ENCODE measurements around the gene PXDC1. TPM values are rescaled to one million over a fixed set of nuclear protein-coding genes. Genes with fewer than 3 reads are reported as not detected.

PXDC1 gene
- total RNA-seq, 6 experiments from 2014 or later: 63.1 to 97.5 (median 72.8) TPM

DNA sequence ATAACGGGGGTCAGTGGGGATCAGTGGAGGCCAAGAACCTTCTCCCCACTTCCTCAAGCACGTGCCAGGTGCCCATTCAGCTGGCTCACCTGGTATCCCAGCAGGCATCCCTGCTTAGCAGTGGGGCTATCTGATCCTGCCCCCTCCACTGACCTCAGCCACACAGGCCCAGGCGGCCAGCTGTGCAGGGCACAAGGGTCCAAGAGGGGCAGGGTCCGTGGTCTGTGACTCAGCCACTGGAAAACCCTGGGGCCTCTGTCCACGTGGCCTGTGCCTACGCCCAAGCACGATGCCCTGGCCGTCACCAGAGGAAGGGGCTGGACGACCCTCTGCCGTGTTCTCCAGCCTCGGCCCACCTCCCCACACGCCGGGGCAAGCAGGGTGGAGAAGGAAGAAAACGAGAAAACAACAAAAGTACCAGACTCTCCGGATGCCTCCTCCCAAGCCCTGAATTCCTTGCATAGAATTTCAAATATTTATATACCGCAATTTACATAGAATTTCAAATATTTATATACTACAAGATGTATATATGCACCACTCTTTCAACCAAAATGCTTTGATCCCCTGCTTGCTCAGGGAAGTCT lies 12.1 kb downstream of the PXDC1 start:
- H3K36me3 Mint-ChIP-seq (ENCODE audit: low read depth): peaks cover 42% of the 10 kb centered on the region
- no peaks in the 10 kb centered on the region for H3K9me3 Mint-ChIP-seq
- no peak overlapping the region for H3K4me3 Mint-ChIP-seq
- TF ChIP-seq, protein P1, sequence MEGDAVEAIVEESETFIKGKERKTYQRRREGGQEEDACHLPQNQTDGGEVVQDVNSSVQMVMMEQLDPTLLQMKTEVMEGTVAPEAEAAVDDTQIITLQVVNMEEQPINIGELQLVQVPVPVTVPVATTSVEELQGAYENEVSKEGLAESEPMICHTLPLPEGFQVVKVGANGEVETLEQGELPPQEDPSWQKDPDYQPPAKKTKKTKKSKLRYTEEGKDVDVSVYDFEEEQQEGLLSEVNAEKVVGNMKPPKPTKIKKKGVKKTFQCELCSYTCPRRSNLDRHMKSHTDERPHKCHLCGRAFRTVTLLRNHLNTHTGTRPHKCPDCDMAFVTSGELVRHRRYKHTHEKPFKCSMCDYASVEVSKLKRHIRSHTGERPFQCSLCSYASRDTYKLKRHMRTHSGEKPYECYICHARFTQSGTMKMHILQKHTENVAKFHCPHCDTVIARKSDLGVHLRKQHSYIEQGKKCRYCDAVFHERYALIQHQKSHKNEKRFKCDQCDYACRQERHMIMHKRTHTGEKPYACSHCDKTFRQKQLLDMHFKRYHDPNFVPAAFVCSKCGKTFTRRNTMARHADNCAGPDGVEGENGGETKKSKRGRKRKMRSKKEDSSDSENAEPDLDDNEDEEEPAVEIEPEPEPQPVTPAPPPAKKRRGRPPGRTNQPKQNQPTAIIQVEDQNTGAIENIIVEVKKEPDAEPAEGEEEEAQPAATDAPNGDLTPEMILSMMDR (IDR thresholded peaks at IDR 0.05): no peak
- peaks cover 62% of the 10 kb centered on the region for H3K4me1 Mint-ChIP-seq (ENCODE audit: low read depth)
- H3K27ac Mint-ChIP-seq: 0 out of 2 replicates have a peak overlapping the region, but pooled peaks have one; percentile 26
- DNase-seq: no peak
- peaks cover 20% of the 10 kb centered on the region for H3K27me3 Mint-ChIP-seq (ENCODE audit: insufficient read depth)

DNA sequence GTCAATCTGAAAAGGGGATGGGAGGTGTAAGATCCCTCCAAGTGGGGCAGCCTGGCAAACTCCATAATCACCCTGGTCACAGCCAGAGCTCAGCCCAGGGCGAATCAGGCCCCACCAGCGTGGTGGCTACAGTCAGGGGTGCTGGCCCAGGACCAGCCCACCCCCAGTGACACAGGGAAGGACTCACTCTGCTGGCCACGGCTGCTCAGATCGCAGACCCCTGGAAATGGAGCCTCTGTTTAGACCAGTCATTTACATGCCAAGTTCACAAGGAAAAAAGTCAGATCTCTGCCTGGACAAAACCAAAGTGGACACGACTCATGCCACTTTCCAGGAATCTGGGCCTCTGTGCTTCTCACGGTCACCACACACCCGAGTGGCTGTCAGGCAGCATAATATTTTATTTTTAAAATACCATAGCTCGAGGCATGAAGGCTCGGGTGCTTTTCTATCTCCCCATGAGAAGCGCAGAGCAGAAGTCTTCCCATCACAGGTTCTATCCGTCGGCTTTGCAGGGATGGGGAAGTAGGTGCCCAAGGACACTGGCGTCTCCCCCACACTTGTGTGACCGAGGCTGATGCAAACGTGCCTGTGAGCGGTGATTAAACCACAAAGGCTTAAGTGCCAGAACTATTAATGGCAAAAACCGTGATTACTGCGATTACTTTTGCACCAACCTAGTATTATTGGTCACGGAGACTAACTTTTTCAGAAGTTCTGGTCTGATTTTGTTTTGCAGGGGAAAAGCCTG lies 13.0 kb downstream of the PXDC1 start:
- H3K27me3 Mint-ChIP-seq (ENCODE audit: insufficient read depth): peaks cover 20% of the 10 kb centered on the region
- H3K36me3 Mint-ChIP-seq (ENCODE audit: low read depth): peaks cover 49% of the 10 kb centered on the region
- no peak overlapping the region for H3K4me3 Mint-ChIP-seq
- H3K4me1 Mint-ChIP-seq (ENCODE audit: low read depth): peaks cover 61% of the 10 kb centered on the region
- no peak for DNase-seq
- TF ChIP-seq, protein P1 (IDR thresholded peaks at IDR 0.05): no peak
- H3K27ac Mint-ChIP-seq: no peak overlapping the region
- no peaks in the 10 kb centered on the region for H3K9me3 Mint-ChIP-seq

DNA sequence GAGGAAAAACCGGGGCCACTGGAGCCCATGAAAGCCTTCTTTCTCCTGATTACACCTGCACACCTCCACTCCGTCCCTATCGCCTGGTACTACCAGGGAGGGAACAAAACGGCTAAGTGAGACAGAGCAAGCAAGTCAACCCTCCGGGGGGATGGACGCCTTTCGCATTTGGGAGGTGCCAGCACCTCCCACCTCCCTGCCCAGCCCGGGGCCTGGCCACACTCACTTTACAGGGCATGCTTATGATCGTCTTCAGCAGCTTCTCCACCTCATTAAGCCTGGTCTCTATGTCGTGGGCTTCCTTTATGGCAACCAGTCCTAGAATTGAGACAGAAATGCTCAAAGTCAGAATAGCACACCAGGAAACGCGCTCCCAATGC lies 13.7 kb downstream of the PXDC1 start:
- peaks cover 60% of the 10 kb centered on the region for H3K4me1 Mint-ChIP-seq (ENCODE audit: low read depth)
- H3K27me3 Mint-ChIP-seq (ENCODE audit: insufficient read depth): peaks cover 18% of the 10 kb centered on the region
- H3K27ac Mint-ChIP-seq: no peak overlapping the region
- H3K36me3 Mint-ChIP-seq (ENCODE audit: low read depth): peaks cover 49% of the 10 kb centered on the region
- TF ChIP-seq, protein P1 (IDR thresholded peaks at IDR 0.05): no peak
- H3K4me3 Mint-ChIP-seq: no peak overlapping the region
- DNase-seq: no peak
- no peaks in the 10 kb centered on the region for H3K9me3 Mint-ChIP-seq

DNA sequence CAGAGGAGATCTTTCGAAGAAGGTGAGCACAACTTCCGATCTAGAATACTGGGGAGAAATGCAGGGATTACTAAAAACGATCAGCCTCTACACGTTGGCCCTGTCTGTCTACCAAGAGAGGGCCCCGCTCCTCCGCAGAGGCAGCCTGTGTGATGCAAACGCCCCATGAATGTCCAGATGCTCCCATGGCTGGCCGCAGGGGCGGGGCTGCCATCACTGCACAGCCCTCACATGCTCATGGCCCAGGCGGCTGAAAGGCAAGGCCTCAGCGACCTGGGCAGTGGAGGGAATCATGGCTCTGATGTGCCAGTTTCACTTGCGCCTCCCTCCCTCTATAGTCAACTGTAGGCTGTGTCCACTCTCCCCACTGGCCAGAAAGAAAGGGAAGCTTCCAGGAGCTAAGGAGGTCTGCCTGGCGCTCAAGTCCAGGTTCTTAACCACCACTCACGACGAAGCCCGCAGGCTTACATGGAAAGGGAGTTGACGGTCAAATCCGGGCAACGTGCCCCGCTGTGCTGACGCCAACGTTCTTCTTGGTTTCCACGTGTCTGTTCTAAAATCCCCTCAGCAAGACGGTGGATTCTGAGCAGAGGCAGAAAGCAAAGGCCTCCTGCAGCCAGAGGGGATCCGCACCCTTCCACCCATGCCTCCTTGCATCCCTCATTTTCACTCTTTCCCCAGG lies 14.2 kb downstream of the PXDC1 start:
- H3K4me3 Mint-ChIP-seq: no peak overlapping the region
- H3K4me1 Mint-ChIP-seq (ENCODE audit: low read depth): peaks cover 60% of the 10 kb centered on the region
- H3K36me3 Mint-ChIP-seq (ENCODE audit: low read depth): peaks cover 53% of the 10 kb centered on the region
- no peak overlapping the region; the same call in 1 of the 2 replicates for H3K27ac Mint-ChIP-seq
- H3K9me3 Mint-ChIP-seq: no peaks in the 10 kb centered on the region
- TF ChIP-seq, protein P1 (IDR thresholded peaks at IDR 0.05): no peak
- DNase-seq: no peak
- H3K27me3 Mint-ChIP-seq (ENCODE audit: insufficient read depth): peaks cover 18% of the 10 kb centered on the region

DNA sequence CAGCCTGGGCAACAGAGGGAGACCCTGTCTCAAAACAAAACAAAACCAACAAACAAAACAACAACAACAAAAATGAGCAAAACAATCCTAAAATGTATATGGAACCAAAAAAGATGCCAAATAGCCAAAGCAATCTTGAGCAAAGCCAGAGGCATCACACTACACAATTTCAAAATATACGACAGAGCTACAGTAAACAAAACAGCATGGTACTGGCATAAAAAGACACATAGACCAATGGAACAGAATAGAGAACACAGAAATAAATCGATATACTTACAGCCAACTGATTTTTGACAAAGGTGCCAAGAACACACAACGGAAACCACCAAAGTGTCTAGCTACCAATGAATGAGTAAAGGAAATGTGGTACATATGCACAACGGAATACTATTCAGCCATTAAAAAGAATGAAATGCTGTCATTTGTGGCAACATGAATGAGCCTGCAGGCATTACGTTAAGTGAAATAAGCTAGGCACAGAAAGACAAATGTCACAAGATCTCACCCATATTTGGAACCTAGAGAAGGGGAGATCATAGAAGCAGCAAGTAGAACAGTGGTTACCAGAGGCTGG lies 16.4 kb downstream of the PXDC1 start:
- Mint-ChIP-seq H3K4me3 (no peak overlapping the region), H3K36me3 (ENCODE audit: low read depth) (peaks cover 54% of the 10 kb centered on the region), H3K27ac (0 out of 2 replicates have a peak overlapping the region, but pooled peaks have one; percentile 13), H3K9me3 (no peaks in the 10 kb centered on the region), H3K27me3 (ENCODE audit: insufficient read depth) (peaks cover 15% of the 10 kb centered on the region), H3K4me1 (ENCODE audit: low read depth) (peaks cover 47% of the 10 kb centered on the region)
- TF ChIP-seq, protein P1 (IDR thresholded peaks at IDR 0.05): no peak
- no peak for DNase-seq
